ENCODE results near the gene RUNX1. TPM values are rescaled to one million over a fixed set of nuclear protein-coding genes. Genes with fewer than 3 reads are reported as not detected.
"Not testable (repeated sequence)": the region's sequence is repeated elsewhere in the genome, so short reads cannot be mapped to it uniquely, and the experiment has no call there.

RUNX1 gene
- total RNA-seq, 1 donor from 2014 or later: 0.47 TPM

DNA sequence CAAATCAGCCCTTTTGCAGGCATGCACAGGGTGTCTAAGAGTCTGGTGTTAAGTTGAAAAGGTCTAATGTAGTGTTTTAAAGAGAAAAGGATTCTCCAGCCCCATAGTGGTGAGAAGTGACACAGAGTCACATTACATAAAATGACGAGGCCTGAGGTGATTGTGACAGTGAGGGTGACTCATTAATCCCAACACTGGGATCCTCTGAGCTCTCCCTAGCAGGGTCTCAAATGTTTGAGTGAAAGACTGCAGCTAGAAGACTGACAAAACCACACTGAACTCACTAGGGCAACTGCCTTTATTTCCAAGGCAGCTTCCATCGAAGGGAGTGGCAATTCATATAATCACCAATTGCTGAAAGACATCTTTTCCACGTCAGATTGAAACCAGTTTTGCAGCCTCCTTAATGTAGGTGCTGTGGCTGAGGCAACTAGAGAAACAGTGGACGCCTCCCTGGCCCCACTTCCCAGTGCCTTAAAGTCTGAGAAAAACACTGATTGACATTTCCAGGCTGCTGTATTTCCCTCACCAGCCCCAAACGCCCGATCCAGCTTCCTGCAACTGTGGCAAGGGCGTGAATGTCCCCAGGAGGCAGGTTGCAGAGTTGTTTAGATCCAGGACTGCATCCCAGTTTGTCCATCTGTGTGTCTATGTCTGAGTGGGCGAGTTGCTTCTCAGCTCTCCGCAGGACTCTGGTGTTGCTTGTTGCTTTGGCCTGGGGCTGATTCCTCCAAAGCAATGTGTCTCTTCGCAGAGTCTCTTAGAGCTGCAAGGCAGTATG, 81.4 kb downstream of the RUNX1 start:
- no peak overlapping the region for H3K27ac Mint-ChIP-seq (ENCODE audit: unreplicated experiment)
- DNase-seq: no peak
- no peaks in the 10 kb centered on the region for H3K36me3 Mint-ChIP-seq (ENCODE audit: unreplicated experiment)
- TF ChIP-seq, protein P1, sequence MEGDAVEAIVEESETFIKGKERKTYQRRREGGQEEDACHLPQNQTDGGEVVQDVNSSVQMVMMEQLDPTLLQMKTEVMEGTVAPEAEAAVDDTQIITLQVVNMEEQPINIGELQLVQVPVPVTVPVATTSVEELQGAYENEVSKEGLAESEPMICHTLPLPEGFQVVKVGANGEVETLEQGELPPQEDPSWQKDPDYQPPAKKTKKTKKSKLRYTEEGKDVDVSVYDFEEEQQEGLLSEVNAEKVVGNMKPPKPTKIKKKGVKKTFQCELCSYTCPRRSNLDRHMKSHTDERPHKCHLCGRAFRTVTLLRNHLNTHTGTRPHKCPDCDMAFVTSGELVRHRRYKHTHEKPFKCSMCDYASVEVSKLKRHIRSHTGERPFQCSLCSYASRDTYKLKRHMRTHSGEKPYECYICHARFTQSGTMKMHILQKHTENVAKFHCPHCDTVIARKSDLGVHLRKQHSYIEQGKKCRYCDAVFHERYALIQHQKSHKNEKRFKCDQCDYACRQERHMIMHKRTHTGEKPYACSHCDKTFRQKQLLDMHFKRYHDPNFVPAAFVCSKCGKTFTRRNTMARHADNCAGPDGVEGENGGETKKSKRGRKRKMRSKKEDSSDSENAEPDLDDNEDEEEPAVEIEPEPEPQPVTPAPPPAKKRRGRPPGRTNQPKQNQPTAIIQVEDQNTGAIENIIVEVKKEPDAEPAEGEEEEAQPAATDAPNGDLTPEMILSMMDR (IDR thresholded peaks at IDR 0.05; ENCODE audit: partially characterized antibody, unreplicated experiment): no peak
- peaks cover 3% of the 10 kb centered on the region for H3K4me1 Mint-ChIP-seq (ENCODE audit: low read depth, unreplicated experiment)
- no peak overlapping the region for H3K4me3 Mint-ChIP-seq (ENCODE audit: unreplicated experiment)
- H3K27me3 Mint-ChIP-seq (ENCODE audit: unreplicated experiment): no peaks in the 10 kb centered on the region
- peaks cover 4% of the 10 kb centered on the region for H3K9me3 Mint-ChIP-seq (ENCODE audit: unreplicated experiment)

DNA sequence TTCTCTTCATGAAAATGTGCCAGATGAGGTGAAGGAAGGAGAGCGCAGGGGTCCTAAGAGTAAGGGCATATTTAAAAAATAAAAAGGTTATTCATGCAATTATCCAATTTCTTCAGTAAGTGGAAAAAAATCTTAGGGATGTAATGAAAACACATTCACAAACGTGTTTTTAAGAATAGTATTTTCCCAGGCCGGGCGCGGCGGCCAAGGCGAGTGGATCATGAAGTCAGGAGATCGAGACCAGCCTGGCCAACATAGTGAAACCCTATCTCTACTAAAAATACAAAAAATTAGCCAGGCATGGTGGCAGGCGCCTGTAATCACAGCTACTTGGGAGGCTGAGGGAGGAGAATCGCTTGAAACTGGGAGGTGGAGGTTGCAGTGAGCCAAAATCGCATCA, 82.2 kb downstream of the RUNX1 start:
- not testable (repeated sequence) for H3K36me3 Mint-ChIP-seq (ENCODE audit: unreplicated experiment); H3K9me3 Mint-ChIP-seq (ENCODE audit: unreplicated experiment); H3K4me1 Mint-ChIP-seq (ENCODE audit: low read depth, unreplicated experiment); DNase-seq; H3K27ac Mint-ChIP-seq (ENCODE audit: unreplicated experiment); H3K4me3 Mint-ChIP-seq (ENCODE audit: unreplicated experiment); H3K27me3 Mint-ChIP-seq (ENCODE audit: unreplicated experiment)

DNA sequence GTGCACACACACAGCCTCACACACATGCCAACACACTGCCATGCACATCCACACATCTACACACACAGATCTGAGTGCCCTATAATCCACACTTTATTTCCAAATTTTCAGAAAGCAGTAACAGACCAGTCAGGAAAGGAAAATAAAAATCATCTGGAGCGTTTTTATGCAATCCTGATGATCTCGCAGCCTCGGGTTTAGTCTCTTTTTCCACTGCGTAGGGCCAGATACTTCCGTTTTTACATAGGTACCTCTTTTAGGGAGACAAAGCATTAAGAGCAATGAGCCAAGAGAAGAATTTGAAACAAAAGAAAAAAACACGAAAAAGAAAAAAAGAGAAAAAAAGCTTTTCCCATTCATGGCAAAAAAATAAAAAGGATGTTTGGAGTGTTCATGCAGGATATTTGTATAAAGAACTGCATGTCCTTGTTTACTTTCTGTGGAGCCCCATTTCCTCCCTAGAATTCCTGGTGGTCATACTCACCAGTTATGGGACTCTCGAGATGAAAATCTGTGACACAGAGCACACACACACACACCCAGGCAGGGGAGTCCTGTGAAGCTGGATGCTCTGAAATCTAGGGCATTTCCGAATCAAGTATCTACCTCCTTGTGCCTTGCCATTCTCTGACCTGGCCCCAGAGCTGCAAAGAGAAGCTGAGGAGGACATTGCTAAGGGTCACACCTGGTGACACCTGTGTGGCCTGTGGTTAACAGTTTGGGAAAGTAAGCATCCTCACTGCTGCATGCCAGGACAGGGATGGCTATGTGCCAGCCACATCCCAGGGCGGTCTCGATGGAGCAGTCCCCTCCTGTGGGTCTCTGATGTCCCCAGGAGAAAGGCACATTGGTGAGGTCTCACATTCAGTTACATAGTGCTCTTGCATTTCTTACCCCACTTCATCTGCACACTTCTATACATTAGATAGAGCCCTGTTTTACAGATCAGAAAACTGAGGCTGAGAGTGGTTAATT, 83.6 kb downstream of the RUNX1 start:
- TF ChIP-seq, protein P1 (IDR thresholded peaks at IDR 0.05; ENCODE audit: partially characterized antibody, unreplicated experiment): no peak
- Mint-ChIP-seq H3K27ac (ENCODE audit: unreplicated experiment) (no peak overlapping the region), H3K4me3 (ENCODE audit: unreplicated experiment) (no peak overlapping the region), H3K9me3 (ENCODE audit: unreplicated experiment) (peaks cover 4% of the 10 kb centered on the region), H3K27me3 (ENCODE audit: unreplicated experiment) (no peaks in the 10 kb centered on the region), H3K4me1 (ENCODE audit: low read depth, unreplicated experiment) (peaks cover 3% of the 10 kb centered on the region), H3K36me3 (ENCODE audit: unreplicated experiment) (no peaks in the 10 kb centered on the region)
- no peak for DNase-seq

DNA sequence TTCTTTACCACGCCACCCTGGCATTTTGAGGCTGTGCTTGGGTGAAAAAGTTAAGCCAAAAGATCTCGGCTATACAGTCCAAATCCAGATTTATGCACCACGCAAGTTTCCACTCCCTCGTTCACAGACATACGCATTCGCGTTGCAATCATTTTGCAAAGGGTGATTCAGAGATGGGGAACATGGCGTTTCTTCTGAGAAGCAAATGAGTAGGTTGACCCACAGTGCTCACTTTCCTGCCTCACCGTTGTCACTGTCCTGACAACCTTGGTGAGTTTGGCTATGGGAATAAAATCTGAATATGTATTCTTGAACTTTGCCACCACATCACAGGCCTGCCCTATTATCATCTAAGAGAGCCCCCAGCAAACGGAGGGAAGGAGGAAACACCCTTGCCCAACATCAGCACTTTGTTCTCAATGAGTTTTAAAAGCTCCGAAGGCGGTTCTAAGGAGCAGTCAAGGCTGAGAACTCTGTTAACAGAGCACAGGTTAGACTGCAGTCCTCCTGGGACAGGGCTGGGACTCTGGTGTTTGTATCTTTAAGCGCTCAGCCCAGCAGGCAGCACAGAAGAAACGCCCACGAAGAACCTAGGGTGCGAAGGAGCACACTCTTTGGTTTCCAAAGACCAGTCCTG, 86.4 kb downstream of the RUNX1 start:
- TF ChIP-seq, protein P1 (IDR thresholded peaks at IDR 0.05; ENCODE audit: partially characterized antibody, unreplicated experiment): no peak
- Mint-ChIP-seq H3K36me3 (ENCODE audit: unreplicated experiment) (peaks cover 8% of the 10 kb centered on the region), H3K4me3 (ENCODE audit: unreplicated experiment) (no peak overlapping the region), H3K27me3 (ENCODE audit: unreplicated experiment) (peaks cover 5% of the 10 kb centered on the region), H3K9me3 (ENCODE audit: unreplicated experiment) (peaks cover 4% of the 10 kb centered on the region), H3K27ac (ENCODE audit: unreplicated experiment) (no peak overlapping the region), H3K4me1 (ENCODE audit: low read depth, unreplicated experiment) (peaks cover 3% of the 10 kb centered on the region)
- DNase-seq: no peak

DNA sequence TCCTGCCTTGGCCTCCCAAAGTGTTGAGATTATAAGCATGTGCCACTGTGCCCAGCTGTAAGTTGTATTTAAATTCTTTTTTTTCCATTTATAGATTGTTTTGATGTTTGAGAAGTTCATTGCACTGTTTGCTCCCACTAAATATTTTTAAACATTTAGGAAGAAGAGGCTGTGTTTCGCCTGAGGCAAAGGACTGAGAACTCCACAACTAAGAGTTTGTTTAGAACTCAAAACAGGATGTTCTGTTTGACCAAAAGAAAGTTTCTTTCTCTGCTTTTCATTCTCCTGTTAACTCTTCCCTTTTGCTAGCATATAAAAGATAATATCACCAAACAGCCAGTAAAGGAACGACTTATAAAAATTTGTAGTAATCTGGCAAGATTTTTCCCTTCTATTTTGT, 87.0 kb downstream of the RUNX1 start:
- Mint-ChIP-seq H3K27ac (ENCODE audit: unreplicated experiment) (no peak overlapping the region), H3K36me3 (ENCODE audit: unreplicated experiment) (peaks cover 8% of the 10 kb centered on the region), H3K9me3 (ENCODE audit: unreplicated experiment) (peaks cover 3% of the 10 kb centered on the region), H3K4me1 (ENCODE audit: low read depth, unreplicated experiment) (peaks cover 3% of the 10 kb centered on the region), H3K27me3 (ENCODE audit: unreplicated experiment) (peaks cover 5% of the 10 kb centered on the region), H3K4me3 (ENCODE audit: unreplicated experiment) (no peak overlapping the region)
- TF ChIP-seq, protein P1 (IDR thresholded peaks at IDR 0.05; ENCODE audit: partially characterized antibody, unreplicated experiment): no peak
- DNase-seq: no peak

Measured in glutamatergic neuron (in vitro differentiated cells).